ENCODE measurements around the gene SHB.
"Not testable (repeated sequence)": the region's sequence is repeated elsewhere in the genome, so short reads cannot be mapped to it uniquely, and the experiment has no call there.

SHB gene

GRCh38 chr9:37914154-37914551 lies 154.9 kb downstream of the SHB start:
- DNase-seq = no peak

- peak; percentile 80 for DNase-seq
Measured at GRCh38 chr9:37913480-37914153, 155.4 kb downstream of the SHB start.

- no peak for DNase-seq
Measured at GRCh38 chr9:37911271-37911681, 157.8 kb downstream of the SHB start.

- DNase-seq = no peak
Measured at GRCh38 chr9:37910271-37910670, 158.8 kb downstream of the SHB start.

DNA sequence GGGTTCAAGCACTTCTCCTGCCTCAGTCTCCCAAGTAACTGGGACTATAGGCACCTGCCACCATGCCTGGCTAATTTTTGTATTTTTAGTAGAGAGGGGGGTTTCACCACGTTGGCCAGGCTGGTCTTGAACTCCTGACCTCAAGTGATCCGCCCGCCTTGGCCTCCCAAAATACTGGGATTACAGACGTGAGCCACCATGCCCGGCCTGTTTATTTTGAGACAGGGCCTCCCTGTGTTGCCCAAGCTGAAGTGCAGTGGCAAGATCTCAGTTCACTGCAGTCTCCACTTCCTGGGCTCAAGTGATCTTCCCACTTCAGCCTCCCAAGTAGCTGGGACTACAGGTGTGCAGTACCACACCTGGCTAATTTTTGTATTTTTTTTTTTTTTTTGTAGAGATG lies 159.2 kb downstream of the SHB start:
- not testable (repeated sequence) for DNase-seq

DNA sequence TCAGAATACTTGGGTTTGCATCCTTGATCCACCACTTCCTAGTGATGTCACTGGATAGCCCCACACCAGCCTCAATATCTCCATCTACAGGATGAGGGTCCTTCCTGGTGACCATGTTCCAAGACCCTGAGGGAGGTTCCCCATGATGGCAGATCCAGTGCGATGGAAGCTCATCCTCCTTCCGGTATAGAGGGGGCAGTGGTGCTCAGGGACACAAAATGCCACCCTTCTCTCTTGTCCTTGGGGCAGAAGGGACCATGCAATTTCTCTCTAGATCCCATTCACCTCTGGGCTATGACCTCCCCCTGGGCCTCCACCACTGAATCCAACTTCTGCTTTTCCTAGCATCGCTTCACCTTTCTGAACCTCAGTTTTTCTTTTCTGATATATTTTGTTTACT lies 159.7 kb downstream of the SHB start:
- DNase-seq = no peak

DNA sequence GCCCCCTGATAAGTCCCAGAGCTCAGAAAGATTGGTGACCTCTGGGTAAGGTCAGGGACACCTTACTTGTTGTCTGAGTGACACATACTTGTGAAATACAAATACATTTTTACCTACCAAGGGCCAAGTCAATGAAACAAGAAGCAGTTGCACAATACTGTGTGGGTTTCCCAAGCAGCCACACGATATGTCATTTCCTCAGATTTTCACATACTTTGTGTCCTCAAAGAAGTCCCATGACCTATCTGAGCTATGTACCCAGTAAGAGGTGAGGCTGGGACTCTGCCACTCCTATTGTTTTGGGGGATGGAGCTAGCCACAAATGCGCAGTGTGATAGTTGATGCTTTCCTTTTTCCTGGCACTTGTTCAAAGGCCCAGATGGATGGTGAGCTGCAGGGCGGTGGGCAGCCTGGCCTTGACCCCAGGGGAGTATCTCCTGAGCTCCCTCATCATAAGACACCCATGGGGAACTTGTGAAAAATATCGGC lies 160.3 kb downstream of the SHB start:
- DNase-seq = no peak

DNA sequence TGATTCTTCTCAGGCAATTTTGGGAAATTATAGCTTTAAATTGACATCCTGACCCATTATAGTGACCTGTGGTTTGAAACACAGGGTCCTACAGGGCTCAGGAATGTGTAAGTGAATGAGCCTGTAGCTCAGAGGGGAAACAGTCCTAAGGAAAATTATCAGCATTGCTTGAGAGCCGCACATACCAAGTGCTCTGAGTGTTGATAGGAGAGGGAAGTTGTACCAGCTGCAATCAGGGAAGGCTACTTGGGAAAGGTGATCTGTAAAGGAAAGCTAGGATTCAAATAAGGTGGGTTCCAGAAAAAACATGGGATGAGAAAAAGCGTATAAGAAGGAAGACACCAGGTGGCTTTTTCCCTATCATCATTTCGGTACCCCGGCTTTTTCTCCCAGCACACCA lies 160.7 kb downstream of the SHB start:
- no peak for DNase-seq

DNA sequence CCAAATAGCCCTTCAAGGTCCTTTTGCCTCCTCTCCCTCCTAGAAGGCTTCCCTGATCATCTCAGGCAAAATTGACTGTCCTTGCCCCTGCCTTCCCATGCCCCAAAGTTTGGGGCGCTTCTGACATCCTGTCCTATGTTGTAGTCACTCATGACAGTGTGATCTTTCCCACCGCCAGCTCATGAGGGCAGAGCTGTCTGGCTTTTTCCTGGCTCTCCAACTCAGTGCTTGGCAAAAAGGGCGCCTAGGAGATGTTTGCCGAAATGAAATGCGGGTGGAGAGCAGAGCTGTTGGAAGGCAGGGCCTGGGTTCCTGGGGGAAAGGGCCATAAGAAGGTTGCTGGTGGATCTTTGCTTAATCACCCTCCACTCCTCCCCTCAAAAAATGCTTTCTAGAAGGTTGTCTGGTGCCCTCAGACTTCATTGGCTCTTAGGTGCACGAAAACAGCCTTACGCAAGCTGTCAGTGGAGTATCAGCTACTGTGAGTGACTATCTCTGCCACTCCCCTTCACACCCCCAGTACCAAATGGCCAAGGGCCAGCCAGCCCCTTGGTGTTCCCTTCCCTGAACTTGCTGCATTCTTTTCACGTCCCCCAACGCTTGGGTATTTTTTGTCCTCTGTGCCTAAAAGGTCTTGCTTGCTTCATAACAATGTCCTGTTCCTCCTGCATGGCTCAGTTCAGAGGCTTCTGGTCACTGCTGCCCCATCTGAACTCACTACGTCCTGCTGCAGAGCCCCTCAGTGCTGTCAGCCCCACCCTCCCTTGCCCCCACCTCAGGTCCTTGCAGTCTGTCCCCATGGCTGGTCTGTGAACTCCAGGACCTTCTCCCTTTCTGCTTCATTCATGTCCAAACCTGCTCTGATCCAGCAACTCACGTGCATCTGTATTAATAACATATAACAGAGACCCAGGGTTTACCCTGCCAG lies 162.5 kb downstream of the SHB start:
- DNase-seq = no peak

DNA sequence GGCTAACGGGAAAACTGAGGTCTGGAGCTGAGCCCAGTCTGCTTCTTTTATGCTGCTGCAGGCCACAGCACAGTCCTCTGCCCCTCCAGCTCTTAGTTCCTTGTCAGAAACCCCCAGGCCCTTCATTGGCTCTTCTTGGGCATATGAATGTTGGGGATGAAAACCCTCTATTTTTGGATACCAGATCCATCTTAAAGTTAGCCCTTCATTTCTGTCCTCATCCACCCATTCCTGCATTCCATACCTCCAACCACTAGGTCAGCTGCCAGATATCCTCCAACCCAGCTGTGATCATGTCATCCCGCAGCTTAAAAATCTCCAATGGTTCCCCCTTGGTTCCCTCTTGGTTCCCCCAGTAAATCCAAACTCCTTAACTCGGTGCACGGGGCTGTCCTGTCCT lies 163.3 kb downstream of the SHB start:
- no peak for DNase-seq

DNA sequence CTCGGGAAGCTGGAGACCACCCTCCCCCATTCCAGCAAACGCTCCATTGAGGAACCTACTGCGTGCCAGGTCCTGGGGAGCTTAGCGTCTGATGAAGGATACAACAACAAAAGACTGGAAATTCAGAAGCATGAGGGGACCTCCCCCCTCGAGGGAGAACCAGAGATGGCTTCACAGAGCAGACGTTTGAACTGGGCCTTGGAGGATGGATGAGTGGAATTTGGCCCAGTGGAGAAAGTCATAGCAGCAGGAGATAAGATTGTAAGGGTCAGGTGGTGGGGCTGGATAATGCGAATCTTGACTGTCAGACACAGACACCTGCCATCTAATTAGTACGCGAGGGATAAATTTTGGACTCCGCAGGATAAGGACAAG lies 163.9 kb downstream of the SHB start:
- DNase-seq = no peak

- DNase-seq = no peak
Measured at GRCh38 chr9:37904445-37905130, 164.4 kb downstream of the SHB start.

GRCh38 chr9:37903647-37904444 lies 165.2 kb downstream of the SHB start, which contains the start of gene SLC25A51:
TSS of gene SLC25A51 (minus strand) at chr9:37904127. CDS start at chr9:37888550, 15,577 bp downstream.
- DNase-seq = peak; percentile 95

DNA sequence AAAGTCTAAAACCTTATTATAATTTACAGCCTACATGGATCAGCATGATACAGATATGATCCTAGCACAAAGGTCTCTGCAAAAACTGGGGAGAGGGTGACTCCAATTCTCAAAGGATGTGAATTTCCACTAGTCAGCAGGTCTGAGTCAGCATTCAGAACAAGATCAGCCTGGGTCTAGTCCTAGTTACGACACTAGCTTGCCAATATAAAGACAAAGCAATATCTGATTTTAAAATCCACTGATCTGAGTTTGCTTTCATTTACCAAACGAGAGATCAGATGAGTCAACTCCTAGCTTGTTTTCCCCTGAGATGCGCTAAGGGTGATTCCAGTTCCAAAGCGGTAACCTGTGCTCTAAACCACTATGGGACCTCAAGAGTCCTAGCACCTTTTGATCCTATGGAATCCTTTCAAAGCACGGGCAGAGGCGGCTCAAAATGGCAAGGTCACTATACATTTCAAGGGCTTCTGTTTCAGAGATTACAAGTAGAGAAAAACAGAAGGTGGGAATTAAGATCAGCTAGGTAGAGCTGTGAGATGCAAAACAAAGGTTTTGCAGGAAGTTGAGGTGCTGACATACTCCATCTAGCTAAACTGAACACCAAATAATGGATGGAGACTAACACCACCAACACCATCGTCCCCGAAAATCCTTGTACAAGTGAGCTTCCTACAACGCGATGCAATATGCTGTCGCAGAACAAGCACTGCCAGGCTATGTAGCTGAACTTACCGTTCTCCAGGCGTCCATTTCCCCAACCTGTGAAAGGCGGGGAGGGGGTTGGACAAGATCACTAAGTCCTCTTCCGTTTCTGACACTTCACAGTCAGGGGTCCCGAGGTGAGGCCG lies 166.0 kb downstream of the SHB start:
- DNase-seq = no peak

DNA sequence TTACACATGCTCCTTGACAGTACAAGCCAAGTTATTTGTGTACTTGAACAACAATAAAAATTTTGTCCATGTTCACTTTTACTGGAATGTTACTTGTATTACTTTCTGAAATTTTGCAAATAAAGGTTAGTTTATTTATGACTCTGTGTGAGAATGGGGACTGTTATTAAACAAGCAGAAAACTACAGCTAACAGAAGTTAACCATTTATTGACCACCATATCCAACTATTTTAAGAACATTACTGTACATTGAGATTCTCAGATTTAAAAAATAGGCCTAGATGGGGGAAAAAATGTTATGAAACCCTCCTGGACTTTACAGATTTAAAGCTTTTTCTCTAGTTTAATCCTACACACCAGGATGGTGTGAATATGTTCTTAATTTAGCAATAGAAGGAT lies 166.9 kb downstream of the SHB start:
- no peak for DNase-seq

DNA sequence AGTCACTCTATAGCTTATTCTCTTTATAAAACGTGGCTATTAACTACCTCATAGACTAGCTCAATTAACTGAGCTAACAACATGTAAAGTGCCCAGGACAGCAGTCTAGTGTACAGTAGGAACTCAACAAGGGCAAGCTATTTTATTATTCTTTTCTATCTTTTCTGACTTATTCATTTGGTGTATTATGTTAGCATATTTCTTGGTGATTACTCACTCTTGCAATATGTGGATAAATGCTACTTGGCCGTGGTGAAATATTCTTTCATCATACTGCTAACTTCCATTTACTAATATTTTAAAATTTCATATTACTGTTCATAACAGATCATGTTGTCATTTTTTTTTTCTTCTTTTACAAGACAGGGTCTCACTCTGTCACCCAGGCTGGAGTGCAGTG lies 170.0 kb downstream of the SHB start:
- no peak for DNase-seq

DNA sequence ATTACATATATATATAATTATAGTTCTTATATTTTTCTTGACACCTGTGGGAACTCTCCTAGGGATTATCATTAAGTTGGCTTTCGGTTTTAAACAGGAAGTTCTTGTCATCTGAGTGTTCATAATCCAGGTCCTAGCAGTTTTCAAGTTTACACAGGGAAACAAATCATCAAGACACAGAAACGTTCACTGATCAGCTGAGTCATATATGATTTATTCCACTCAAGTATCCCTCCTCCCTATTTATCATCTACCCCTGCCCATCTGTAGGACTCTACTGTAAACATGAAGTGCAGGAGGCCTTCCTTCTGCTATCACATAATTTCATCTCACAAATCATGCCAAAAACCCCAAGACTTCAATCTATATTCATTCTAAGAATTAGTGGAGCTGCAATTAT lies 171.4 kb downstream of the SHB start:
- DNase-seq = no peak

DNA sequence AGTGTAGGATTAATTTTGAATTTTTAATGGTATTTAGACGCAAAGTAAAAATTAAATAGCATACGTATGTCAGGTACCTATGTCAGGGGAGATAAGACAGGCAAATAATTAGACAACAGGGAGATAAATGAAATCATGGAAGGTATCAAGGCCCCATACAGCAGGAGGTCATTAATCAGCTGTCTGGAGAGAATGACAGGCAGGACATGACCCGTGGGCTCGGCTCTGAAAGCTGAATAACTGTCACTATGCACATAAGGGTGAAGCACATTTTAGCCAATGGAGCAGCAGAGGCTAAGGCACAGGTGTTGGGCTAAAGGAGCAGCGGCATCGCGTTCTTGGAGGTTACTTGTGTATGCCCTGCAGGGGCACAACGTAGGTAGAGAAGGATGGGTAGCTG lies 177.0 kb downstream of the SHB start:
- no peak for DNase-seq

- DNase-seq = not testable (repeated sequence)
Measured at GRCh38 chr9:37891042-37891441, 178.0 kb downstream of the SHB start.

GRCh38 chr9:37889536-37889935 lies 179.5 kb downstream of the SHB start:
- DNase-seq = no peak

DNA sequence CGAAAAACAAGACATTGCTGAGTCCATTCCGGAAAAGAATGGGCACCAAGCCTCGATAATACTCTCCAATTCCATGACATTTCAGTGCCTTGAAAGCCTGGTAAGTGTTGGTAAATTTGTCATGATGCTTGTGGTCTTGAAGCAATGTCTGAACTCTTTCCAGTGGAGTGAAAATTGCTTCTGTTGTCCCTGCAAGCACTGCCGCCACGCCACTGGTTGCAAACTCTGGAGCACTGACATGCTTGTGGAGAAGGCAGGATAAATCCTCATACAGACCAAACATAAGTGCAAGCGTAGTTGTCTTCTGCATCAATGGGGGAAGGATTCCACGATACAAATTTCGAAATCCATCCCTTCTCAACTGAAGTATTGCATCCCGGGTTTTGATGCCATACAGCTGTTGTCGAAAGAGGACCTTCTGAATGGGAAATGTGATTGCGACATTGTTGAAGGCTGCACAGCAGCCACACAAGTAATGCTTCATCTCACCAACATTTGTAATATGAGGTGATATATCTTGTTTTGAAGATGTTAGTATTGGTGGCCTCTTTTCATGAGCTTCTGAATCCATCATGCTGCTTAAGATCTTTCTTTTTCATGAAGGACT lies 180.9 kb downstream of the SHB start:
- DNase-seq = not testable (repeated sequence)

All from activated T-cell treated with anti-CD3 and anti-CD28 coated beads for 4 hours (primary cell).